ENCODE measurements around the gene GRID1. TPM values are rescaled to one million over a fixed set of nuclear protein-coding genes. Genes with fewer than 3 reads are reported as not detected.

GRID1 gene
- total RNA-seq, 1 donor from 2014 or later, result 0.22 TPM

DNA sequence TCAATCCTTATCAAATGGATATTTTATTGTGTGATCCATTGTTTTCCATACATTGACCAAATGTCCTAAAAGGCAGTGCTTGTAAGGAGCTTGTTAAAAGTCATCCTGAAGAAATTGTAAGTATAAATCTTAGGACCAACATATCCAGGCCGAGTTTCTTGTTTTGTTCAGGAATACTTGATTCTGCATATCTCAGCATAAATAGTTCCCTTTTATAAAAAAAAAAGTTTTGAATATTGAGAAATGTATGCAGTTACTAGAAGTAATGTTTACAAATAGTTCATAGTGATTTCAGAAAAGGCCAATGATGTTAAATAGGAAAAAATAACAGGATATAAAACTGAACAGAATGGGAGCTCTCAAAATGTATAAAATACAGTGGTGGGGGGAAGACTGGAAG lies 6.6 kb downstream of the GRID1 start:
- H3K36me3 Mint-ChIP-seq (ENCODE audit: insufficient read depth), result no peaks in the 10 kb centered on the region
- peaks cover 88% of the 10 kb centered on the region for H3K27me3 Mint-ChIP-seq
- H3K4me3 Mint-ChIP-seq (ENCODE audit: low read depth), result no peak overlapping the region
- DNase-seq (ENCODE audit: low spot score, unreplicated experiment), result no peak
- TF ChIP-seq CTCF (IDR thresholded peaks at IDR 0.05; ENCODE audit: unreplicated experiment), result no peak
- H3K9me3 Mint-ChIP-seq (ENCODE audit: low read depth), result no peaks in the 10 kb centered on the region
- H3K4me1 Mint-ChIP-seq (ENCODE audit: low read depth), result peaks cover 6% of the 10 kb centered on the region
- H3K27ac Mint-ChIP-seq, result no peak overlapping the region

GRCh38 chr10:86359111-86359510 lies 7.5 kb downstream of the GRID1 start:
- no peak overlapping the region for H3K27ac Mint-ChIP-seq
- no peak for TF ChIP-seq CTCF (IDR thresholded peaks at IDR 0.05; ENCODE audit: unreplicated experiment)
- H3K36me3 Mint-ChIP-seq (ENCODE audit: insufficient read depth), result no peaks in the 10 kb centered on the region
- DNase-seq (ENCODE audit: low spot score, unreplicated experiment), result no peak
- H3K4me1 Mint-ChIP-seq (ENCODE audit: low read depth), result peaks cover 5% of the 10 kb centered on the region
- no peaks in the 10 kb centered on the region for H3K9me3 Mint-ChIP-seq (ENCODE audit: low read depth)
- no peak overlapping the region for H3K4me3 Mint-ChIP-seq (ENCODE audit: low read depth)
- H3K27me3 Mint-ChIP-seq, result peaks cover 84% of the 10 kb centered on the region

DNA sequence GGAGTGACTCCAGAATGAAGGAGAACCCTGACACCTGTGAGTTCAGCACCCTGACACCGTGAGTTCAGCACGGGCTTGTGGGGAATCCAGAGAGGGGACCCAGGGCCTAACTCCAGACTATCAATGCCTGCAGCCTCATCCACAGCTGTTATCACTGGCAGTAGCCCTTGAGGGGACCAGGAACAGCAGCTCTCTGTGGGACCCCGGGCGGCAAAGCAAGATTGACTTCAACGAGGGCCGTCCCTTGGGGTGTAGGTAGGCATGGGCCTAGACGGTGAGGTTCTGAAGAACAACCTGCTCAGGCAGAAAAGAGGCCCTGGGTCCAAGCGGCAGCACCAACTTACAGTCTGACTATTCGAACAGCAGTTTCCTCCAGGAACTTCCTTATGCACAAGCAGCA lies 8.9 kb downstream of the GRID1 start:
- Mint-ChIP-seq H3K27ac (no peak overlapping the region), H3K27me3 (peaks cover 72% of the 10 kb centered on the region), H3K4me3 (ENCODE audit: low read depth) (no peak overlapping the region), H3K9me3 (ENCODE audit: low read depth) (no peaks in the 10 kb centered on the region), H3K4me1 (ENCODE audit: low read depth) (peaks cover 3% of the 10 kb centered on the region), H3K36me3 (ENCODE audit: insufficient read depth) (no peaks in the 10 kb centered on the region)
- TF ChIP-seq CTCF (IDR thresholded peaks at IDR 0.05; ENCODE audit: unreplicated experiment), result no peak
- no peak for DNase-seq (ENCODE audit: low spot score, unreplicated experiment)

DNA sequence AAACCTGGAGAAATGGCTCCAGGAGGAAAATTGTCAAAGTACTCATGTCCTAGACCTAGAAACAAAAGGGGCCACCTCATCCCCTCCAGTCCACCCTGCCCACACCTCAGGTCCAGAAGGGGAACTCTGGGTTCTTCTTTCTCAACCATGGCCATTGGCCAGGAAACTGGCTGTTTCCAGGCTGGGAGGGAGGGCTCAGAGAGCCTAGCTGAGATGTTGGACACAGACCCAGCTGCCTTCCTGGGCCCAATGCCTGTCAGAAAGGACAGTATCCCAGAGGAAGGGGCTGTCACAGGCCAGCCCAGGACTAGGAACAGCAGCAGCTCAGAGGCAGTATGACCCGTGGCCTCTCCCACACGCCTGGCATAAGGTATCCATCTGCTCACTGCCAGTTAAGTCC lies 9.6 kb downstream of the GRID1 start:
- DNase-seq (ENCODE audit: low spot score, unreplicated experiment), result no peak
- H3K27me3 Mint-ChIP-seq, result peaks cover 66% of the 10 kb centered on the region
- no peak overlapping the region for H3K27ac Mint-ChIP-seq
- no peaks in the 10 kb centered on the region for H3K36me3 Mint-ChIP-seq (ENCODE audit: insufficient read depth)
- TF ChIP-seq CTCF (IDR thresholded peaks at IDR 0.05; ENCODE audit: unreplicated experiment), result no peak
- H3K9me3 Mint-ChIP-seq (ENCODE audit: low read depth), result no peaks in the 10 kb centered on the region
- peaks cover 3% of the 10 kb centered on the region for H3K4me1 Mint-ChIP-seq (ENCODE audit: low read depth)
- no peak overlapping the region for H3K4me3 Mint-ChIP-seq (ENCODE audit: low read depth)

GRCh38 chr10:86356296-86356695 lies 10.3 kb downstream of the GRID1 start:
- no peak overlapping the region for H3K4me3 Mint-ChIP-seq (ENCODE audit: low read depth)
- no peak for TF ChIP-seq CTCF (IDR thresholded peaks at IDR 0.05; ENCODE audit: unreplicated experiment)
- no peaks in the 10 kb centered on the region for H3K36me3 Mint-ChIP-seq (ENCODE audit: insufficient read depth)
- no peaks in the 10 kb centered on the region for H3K9me3 Mint-ChIP-seq (ENCODE audit: low read depth)
- H3K4me1 Mint-ChIP-seq (ENCODE audit: low read depth), result peaks cover 2% of the 10 kb centered on the region
- DNase-seq (ENCODE audit: low spot score, unreplicated experiment), result no peak
- H3K27ac Mint-ChIP-seq, result no peak overlapping the region
- peaks cover 61% of the 10 kb centered on the region for H3K27me3 Mint-ChIP-seq

Data from progenitor cell of endocrine pancreas (in vitro differentiated cells).